HG02798 (cell line): ENCODE data around the gene CDH16.
A peak's percentile ranks its signal among the peaks of the same experiment; 100 is the strongest.
"Not testable (repeated sequence)": the region's sequence is repeated elsewhere in the genome, so short reads cannot be mapped to it uniquely, and the experiment has no call there.

ENCODE experiments used
- ATAC-seq: cut with Tn5 transposase; IDR thresholded peaks from one replicate; pipeline ENCODE4 v1.9.1; 2021; ENCODE audit warnings: mild to moderate bottlenecking; ENCODE audit not compliant: unreplicated experiment, poor library complexity

The CDH16 gene

DNA sequence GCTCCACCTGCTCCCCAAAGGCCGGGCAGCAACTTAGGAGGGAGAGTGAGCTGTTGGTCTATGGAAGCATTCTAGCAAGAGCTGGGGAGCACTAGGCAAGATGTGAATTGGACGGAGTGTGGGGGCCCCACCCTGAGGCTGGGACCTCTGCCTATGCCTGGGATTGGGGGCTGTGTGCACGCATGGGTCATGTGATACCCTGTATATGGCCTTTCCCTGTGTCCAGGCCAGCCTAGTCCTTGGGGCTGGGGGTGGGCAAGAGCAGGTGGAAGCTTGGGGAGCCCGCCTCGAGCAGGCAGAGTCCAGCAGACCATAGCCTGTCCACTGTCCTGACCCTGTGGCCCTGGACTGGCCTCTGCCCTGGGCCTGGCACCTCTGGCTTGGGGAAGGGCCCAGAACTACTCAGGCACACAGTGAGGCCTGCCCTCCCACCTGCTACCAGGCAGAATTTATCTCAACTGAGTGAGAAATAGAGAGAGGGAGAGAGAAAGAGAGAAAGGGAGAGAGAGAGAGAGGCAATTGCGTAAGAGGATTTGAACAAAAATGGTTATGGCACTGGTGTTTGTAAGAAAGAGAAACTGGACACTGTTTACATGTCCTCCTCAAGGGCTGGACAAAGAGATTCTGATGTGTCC, 19.3 kb downstream of the CDH16 start:
- no peak for ATAC-seq

DNA sequence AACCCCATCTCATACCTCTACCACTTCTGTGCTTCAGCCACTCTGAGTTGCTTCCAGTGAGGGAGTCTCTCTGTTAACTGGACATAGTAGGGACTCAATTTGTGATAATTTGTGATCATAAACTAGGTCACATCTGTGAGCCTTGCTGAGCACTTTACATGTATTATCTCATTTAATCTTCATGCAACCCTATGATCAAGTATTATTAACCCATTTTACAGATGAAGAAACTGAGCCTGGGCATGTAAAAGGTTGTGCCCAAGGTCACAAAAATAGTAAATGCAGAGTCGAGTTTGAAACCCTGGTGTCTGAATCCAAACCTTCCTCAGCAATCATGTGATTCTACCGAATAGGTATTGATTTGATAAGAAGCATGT, 19.8 kb downstream of the CDH16 start:
- ATAC-seq = no peak

DNA sequence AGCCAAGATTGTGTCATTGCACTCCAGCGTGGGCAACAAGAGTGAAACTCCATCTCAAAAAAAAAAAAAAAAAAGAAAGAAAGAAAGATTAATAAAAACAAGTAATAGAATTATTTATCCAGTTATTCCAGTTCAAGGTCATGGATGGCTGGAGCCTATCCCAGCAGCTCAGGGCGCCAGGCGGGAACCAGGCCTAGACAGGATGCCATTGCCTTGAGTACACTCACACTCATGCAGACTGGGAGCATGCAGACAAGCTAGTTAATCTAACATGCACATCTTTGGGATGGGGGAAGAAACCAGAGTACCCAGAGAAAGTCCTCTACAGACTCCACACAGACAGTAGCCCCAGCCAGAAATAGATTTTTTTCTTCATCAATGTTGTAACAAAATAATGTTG, 20.5 kb downstream of the CDH16 start:
- ATAC-seq = no peak

DNA sequence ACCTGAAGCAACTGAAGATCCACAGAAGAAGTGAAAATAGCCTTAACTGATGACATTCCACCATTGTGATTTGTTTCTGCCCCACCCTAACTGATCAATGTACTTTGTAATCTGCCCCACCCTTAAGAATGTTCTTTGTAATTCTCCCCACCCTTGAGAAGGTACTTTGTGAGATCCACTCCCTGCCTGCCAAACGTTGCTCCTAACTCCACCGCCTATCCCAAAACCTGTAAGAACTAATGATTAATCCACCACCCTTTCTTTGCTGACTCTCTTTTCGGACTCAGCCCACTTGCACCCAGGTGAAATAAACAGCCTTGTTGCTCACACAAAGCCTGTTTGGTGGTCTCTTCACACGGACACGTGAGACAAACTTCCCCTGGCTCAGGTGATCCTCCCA, 22.0 kb downstream of the CDH16 start:
- ATAC-seq = not testable (repeated sequence)

DNA sequence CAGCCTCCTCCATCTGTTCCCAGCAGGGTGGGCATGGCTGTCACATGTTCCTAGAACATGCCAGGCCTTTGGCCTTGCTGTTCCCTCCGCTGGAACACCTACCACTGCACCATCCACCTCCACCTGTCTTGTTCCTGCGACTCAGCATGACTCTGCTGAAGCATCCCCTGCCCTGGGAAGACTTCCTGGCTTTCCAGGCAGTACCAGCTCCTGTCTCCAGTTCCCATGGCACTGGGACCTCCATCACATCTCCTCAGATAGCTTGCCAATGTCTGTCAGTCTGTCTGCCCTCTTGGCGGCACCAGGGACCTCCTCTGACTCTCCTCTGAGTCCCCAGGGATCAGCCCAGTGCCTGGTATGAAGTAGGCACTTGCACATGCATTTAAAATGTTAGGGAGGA, 22.7 kb downstream of the CDH16 start:
- no peak for ATAC-seq

DNA sequence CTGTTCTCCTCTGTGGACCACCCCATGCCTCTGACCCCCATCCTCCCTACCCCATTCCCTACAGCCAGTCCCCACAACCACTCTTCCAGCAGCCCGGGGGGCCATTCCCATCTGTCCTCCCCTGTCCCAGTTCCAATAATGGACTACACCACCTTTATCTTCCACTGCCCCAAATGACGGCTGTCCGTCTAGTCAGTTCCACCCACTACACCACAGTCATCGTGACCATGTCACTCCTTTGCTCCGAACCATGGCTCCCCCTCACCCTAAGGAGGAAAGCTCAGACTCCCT, 23.1 kb downstream of the CDH16 start:
- no peak for ATAC-seq

DNA sequence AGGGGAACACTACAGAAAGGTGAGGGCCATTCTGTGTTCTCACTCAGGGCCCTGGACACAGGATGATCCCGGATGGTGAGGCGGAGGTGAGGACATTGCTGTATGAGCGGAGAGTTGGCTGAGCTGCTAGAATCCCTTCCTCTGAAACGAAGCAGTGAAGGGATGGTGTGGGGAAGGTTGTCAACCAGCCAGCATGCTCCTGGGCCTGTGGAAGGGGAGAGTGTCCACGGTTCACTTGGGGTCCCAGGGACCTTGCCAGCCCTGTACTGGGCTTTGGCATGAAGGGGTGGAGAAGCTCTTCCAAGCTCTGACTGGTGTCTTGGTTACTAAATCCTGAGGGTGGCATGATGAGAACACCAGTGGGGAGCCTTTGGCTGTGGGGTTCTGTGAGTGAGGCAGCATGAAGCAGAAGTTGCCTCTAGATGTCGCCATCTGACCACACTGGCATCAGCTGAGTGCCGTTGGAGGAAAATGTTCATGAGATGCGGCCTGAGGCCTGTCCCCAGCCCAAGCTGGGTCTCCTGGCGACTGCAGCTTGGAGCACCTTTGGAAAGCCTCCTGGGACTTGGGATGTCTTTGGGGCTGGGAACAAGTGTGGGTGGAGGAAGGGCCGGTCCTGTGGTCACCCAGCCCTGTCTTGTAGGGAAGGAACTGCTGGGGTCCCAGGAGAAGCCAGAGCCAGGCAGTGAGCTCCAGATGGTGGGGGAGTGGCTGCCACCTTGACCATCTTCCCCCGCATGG, 23.6 kb downstream of the CDH16 start:
- peak; percentile 73 for ATAC-seq

DNA sequence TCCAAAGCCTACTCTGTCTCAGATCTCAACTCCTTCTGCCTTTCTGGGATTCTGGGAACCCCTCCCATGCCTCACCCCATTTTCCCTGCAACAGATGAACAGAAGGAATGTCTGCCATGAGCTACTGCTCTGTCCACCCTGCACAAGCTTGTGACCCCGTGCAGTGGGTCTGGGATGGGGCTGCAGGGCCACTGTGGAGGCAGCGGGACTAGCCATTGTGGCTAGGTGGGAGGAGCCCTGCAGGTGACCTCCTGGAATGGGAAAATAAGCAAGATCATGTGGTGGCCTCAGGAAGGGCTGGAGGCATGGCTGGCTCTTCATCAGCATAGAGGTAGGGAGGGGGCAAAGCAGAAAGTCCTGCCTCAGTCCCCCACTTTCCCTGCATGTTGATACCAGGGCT, 24.6 kb downstream of the CDH16 start:
- no peak for ATAC-seq

DNA sequence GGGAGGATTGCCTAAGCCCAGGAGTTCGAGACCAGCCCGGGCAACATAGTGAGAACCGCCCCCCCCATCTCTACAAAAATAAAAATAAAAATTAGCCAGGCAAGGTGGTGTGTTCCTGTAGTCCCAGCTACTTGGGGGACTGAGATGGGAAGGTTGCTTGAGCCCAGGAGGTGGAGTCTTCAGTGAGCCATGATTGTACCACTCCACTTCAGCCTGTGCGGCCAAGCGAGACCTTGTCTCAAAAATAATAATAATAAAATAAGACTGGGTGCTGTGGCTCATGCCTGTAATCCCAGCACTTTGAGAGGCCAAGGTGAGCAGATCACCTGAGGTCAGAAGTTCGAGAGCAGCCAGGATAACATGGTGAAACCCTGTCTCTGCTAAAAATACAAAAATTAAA, 26.9 kb downstream of the CDH16 start:
- no peak for ATAC-seq

DNA sequence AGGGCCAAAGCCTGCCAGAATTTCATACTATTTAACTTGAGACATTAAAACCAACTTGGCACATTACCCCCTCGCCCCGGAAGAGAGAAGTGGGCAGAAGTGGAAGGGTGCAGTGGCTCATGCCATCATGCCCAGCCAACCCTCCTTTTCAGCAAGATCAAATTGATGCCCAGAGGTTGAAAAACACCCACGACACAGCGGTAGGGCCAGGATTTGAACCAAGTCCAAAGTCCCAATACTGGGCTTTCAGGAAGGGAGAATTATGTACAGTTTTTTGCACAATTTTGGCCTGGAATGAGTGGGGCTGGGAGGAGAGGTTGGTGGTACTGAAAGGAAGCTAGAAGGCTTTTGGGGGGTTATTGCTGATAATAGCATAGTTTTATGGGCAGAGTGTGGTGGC, 27.3 kb downstream of the CDH16 start:
- ATAC-seq = no peak

DNA sequence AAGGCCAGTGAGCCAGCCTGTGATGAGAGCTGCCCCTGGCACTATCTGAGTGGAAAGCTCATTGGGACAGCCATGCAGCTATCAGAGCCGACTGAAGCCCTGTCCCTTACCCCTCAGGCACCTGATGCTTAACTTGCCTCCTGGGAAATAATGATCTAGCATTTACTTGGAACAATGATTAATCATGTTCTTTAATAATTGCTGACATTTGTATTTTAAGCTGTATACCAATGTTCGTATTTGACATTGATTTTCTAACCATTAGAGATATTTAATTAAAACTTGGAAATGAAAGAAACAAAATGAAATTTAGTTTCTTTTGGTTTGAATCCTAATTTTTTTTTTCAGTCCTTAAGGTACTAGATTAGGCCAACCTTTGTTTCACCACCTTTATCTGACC, 27.9 kb downstream of the CDH16 start:
- ATAC-seq = no peak

DNA sequence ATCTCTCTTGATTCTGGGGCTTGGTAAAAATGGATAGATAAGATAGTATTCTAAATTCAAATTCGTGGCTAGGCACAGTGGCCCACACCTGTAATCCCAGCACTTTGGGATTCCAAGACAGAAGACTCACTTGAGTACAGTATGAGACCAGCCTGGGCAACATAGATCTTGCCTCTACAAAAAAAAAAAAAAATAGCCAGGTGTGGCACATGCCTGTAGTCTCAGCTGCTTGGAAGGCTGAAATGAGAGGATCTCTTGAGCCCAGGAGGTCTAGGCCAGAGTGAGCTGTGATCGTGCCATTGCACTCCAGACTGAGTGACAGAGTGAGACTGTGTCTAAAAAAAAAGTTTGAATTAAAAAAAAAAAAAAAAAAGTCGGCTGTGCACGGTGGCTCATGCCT, 29.1 kb downstream of the CDH16 start:
- no peak for ATAC-seq

DNA sequence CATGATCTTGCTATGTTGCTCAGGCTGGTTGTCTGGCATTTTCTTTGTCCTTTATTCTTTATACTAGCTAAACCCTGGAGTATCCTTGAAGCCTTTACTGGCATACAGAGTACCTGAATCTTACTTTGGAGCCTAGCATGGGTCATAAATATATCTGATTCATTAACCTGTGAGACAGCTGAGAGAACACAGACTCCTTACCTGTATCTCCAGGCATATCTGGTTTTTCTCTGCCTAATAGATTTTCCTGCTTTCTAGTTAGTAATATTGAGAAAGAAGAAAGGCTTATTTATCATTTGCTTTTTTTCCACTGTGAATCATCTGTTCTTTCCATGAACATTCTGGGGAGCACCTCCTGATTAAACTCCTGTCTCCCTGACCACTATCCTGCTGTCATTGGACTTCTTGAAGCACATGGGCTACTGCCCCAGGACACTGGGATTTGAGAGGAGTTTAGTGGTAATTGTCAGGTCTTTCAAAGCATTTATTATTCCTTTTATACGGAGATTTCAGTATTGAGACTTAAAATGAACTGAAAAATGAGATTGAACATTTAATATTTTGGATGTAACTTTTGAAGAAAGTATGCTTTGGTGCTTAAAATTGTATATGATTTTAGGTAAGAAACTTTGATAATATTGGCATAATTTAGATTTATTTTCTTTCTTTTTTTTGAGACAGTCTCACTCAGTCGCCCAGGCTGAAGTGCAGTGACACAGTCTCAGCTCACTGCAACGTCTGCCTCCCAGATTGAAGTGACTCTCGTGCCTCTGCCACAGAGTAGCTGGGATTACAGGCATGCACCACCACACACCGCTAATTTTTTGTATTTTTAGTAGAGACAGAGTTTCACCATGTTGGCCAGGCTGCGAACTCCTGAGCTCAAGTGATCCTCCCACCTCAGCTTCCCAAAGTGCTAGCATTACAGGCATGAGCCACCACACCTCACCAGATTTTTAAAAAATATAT, 29.8 kb downstream of the CDH16 start:
- ATAC-seq = no peak

DNA sequence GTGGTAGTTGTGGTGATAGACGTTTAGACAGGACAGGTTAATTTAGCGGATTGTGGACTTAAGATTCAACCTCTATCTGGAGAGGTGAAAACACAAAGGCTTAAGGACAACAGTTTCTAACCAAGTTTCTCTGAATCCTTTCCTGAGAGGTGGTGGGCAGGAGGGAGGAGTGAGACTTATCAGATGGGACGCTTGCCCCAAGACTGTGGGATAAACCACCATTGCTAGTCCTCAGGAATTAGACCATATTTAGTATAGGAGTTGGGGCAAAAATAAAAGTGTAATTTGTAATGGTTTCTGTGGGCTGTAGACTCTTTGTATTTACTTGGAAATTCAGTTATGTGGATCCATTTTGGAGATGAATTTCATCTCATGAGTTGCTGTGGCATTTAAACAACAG, 31.8 kb downstream of the CDH16 start:
- no peak for ATAC-seq

DNA sequence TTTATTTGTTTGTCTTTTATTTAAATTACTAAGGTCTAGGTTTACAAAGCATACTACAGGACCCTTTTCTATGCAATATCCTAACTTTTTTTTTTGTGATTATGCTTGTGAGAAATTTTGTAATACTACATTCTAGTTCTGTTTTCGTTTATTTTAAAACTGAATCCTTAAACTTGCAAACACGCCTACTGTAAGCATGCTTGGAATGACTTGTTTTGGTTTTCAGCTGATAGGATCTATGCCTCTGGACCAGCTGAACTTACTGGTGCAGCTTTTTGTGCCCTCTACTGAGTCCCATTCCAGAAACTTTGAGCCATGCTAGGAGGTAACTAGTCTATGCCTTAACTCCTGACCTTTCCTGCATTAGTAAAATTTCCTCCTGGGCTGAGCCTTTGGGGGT, 32.4 kb downstream of the CDH16 start:
- no peak for ATAC-seq

DNA sequence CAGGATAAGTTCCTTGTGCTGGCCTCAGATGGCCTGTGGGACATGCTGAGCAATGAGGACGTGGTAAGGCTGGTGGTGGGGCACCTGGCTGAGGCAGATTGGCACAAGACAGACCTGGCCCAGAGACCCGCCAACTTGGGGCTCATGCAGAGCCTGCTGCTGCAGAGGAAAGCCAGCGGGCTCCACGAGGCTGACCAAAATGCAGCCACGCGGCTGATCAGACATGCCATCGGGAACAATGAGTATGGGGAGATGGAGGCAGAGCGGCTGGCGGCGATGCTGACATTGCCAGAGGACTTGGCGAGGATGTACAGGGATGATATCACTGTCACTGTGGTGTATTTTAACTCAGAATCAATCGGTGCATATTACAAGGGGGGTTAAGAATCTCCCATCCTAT, 33.2 kb downstream of the CDH16 start:
- no peak for ATAC-seq

DNA sequence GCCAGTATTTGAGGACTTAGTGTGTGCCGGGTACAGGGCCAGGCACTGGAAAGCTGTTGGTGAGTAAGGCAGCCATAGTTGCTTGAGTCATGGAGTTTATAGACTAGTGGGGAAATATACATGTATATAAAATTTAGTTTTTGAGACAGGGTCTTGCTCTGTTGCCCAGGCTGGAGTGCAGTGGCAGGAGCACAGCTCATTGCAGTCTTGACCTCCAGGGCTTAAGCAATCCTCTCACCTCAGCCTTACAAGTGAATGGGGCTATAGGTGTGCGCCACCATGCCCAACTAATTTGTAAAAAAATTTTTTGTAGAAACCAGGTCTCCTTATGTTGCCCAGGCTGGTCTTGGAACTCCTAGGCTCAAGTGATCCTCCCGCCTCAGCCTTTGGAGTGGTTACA, 36.0 kb downstream of the CDH16 start:
- no peak for ATAC-seq

DNA sequence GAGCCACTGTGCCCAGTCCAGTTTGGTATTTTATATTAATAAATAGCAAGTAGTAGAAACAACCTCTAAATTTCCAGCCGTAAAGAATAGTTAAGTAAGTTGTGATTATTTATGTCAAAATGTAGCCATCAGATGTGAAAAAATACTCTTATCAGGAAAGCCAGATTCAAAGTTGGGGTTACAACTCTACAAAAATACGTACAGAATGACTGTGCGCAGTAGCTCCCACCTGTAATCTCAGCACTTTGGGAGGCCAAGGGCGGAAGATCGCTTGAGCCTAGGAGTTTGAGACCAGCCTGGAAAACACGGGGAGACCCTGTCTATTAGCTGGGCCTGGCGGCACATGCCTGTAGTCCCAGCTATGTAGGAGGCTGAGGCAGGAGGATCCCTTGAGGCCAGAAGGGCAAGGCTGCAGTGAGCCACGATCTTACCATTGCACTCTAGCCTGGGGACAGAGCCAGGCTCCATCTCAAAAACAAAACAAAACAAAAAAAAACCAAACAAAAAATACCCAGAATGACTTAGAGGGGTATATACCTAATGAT, 36.6 kb downstream of the CDH16 start:
- ATAC-seq = no peak

DNA sequence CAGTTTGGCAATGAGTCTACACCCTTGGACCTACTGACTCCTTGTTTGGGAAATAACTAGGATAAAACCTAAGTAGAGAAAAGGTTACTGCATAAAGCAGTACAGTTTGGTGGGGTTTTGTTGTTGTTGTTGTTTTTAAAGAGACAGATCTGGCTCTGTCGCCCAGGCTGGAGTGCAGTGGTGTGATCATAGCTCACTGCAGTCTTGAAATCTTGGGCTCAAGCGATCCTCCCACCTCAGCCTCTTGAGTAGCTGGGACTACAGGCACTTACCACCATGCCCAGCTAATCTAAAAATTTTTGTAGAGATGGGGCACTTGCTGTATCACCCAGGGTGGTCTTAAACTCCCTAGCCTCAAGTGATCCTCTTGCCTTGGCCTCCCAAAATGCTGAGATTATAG, 37.1 kb downstream of the CDH16 start:
- ATAC-seq = no peak

DNA sequence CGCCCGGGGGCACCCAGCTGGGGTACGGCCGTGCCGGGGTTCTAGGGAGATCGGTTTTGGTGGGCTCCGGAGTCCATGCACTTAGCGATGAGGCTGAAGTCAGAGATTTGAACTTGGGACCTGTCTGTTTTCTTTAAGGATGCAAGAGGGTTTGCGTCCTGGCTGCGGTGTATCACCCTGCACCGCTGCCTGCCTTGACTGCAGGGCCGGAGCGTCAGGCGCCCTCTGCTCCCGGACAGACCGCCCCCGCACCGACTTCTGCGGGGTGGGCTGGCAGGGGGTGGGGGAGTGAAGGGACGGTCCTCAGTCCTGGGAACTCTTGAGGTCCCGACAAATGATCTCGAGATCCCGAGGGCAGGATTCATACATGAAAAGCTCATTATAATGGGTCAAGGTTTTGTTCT, 37.7 kb downstream of the CDH16 start:
- no peak for ATAC-seq
